Measurements from ENCODE around the gene CST11.

Gene CST11

GRCh38 chr20:23419995-23420901 is 32.4 kb downstream of the CST11 start:
- DNase-seq: no peak

GRCh38 chr20:23419657-23419994 is 33.0 kb downstream of the CST11 start:
- no peak for DNase-seq

- DNase-seq: no peak
Observed at GRCh38 chr20:23417861-23418260, 34.8 kb downstream of the CST11 start.

- no peak for DNase-seq
Observed at GRCh38 chr20:23415959-23416583, 36.6 kb downstream of the CST11 start.

GRCh38 chr20:23415555-23415954 is 37.1 kb downstream of the CST11 start:
- no peak for DNase-seq

- DNase-seq: no peak
Observed at GRCh38 chr20:23414526-23415188, 38.0 kb downstream of the CST11 start.

GRCh38 chr20:23413862-23414422 is 38.7 kb downstream of the CST11 start:
- no peak for DNase-seq

- no peak for DNase-seq
Observed at GRCh38 chr20:23412026-23412425, 40.6 kb downstream of the CST11 start.

- DNase-seq: no peak
Observed at GRCh38 chr20:23410916-23411695, 41.6 kb downstream of the CST11 start.

- DNase-seq: no peak
Observed at GRCh38 chr20:23409800-23410199, 42.9 kb downstream of the CST11 start.

GRCh38 chr20:23408957-23409356 is 43.7 kb downstream of the CST11 start:
- no peak for DNase-seq

- no peak for DNase-seq
Observed at GRCh38 chr20:23407781-23408464, 44.8 kb downstream of the CST11 start.

GRCh38 chr20:23406880-23407279 is 45.8 kb downstream of the CST11 start:
- no peak for DNase-seq

- DNase-seq: no peak
Observed at GRCh38 chr20:23404196-23404595, 48.5 kb downstream of the CST11 start.

- DNase-seq: no peak
Observed at GRCh38 chr20:23403751-23404150, 48.9 kb downstream of the CST11 start.

GRCh38 chr20:23401051-23401450 is 51.6 kb downstream of the CST11 start:
- no peak for DNase-seq
